Measurements from ENCODE around the gene LSM4. TPM values are rescaled to one million over a fixed set of nuclear protein-coding genes. Genes with fewer than 3 reads are reported as not detected.

The LSM4 gene
- total RNA-seq, 2 experiments from 2014 or later, result 385 to 395 TPM

- ChIA-PET POLR2A (interaction anchor here (2.6 to 6.5 kb wide), 3 partner anchors 10 to 14 kb away, joined by 33 to 281 read pairs (median 54); partner anchors contain the start of gene JUND), CTCF (interaction anchor here (0.5 to 6.6 kb wide), 6 partner anchors 11 to 37 kb away, joined by 3 to 137 read pairs (median 7); partner anchors contain the start of gene JUND)
These were observed 31.8 kb downstream of the LSM4 start for GRCh38 chr19:18291019-18291524.

GRCh38 chr19:18290302-18291018 is 32.4 kb downstream of the LSM4 start:
- ChIA-PET CTCF (interaction anchor here (0.5 to 6.6 kb wide), 6 partner anchors 11 to 38 kb away, joined by 3 to 137 read pairs (median 7); partner anchors contain the start of gene JUND), POLR2A (interaction anchor here (0.8 to 6.5 kb wide), 4 partner anchors 10 to 125 kb away, joined by 3 to 281 read pairs (median 18); partner anchors contain the start of genes JUND and LSM4)

GRCh38 chr19:18289471-18290301 is 33.2 kb downstream of the LSM4 start:
- POLR2A ChIA-PET, result interaction anchor here (0.6 to 6.5 kb wide), 6 partner anchors 9 to 126 kb away, joined by 3 to 281 read pairs (median 11); partner anchors contain the start of genes JUND and LSM4
- CTCF ChIA-PET, result interaction anchor here (0.6 to 6.6 kb wide), 7 partner anchors 10 to 357 kb away, joined by 3 to 137 read pairs (median 7); partner anchors contain the start of genes CCDC124 and JUND

- ChIA-PET CTCF (interaction anchor here (0.6 to 6.6 kb wide), 3 partner anchors 8 to 103 kb away, joined by 3 to 137 read pairs (median 5); partner anchors contain the start of gene JUND), POLR2A (interaction anchor here (0.9 to 6.5 kb wide), 3 partner anchors 7 to 17 kb away, joined by 17 to 281 read pairs (median 33); partner anchors contain the start of gene JUND)
These were observed 34.8 kb downstream of the LSM4 start for GRCh38 chr19:18287836-18288772.

GRCh38 chr19:18286973-18287635 is 35.8 kb downstream of the LSM4 start:
- CTCF ChIA-PET, result interaction anchor here (0.6 kb wide), 1 partner anchor 11 kb away, joined by 3 read pairs; no protein-coding TSS in a partner anchor

GRCh38 chr19:18284712-18285360 is 38.0 kb downstream of the LSM4 start:
- ChIA-PET CTCF (interaction anchor here (1.4 to 1.7 kb wide), 2 partner anchors 20 to 22 kb away, joined by 4 to 8 read pairs; no protein-coding TSS in a partner anchor), POLR2A (interaction anchor here (0.7 to 1.2 kb wide), 3 partner anchors 13 to 34 kb away, joined by 3 to 4 read pairs (median 3); no protein-coding TSS in a partner anchor)

More at GRCh38 chr19:18286973-18287635, 35.8 kb downstream of the LSM4 start:
- POLR2A ChIA-PET, result no interaction called here

- ChIA-PET CTCF (interaction anchor here (7.4 to 7.5 kb wide), 2 partner anchors 8 to 20 kb away, joined by 116 to 137 read pairs; no protein-coding TSS in a partner anchor), POLR2A (interaction anchor here (6.1 to 6.6 kb wide), 2 partner anchors 8 to 19 kb away, joined by 190 to 281 read pairs; no protein-coding TSS in a partner anchor)
These were observed 39.5 kb downstream of the LSM4 start for GRCh38 chr19:18283338-18283737.

GRCh38 chr19:18282788-18283141 is 40.1 kb downstream of the LSM4 start:
- ChIA-PET POLR2A (interaction anchor here (1.7 to 6.6 kb wide), 5 partner anchors 9 to 289 kb away, joined by 5 to 281 read pairs (median 87); partner anchors contain the start of genes LSM4 and UBA52), CTCF (interaction anchor here (1.8 to 8.0 kb wide), 6 partner anchors 9 to 78 kb away, joined by 6 to 155 read pairs (median 126); partner anchors contain the start of genes LSM4 and RAB3A)

GRCh38 chr19:18282021-18282787 is 40.7 kb downstream of the LSM4 start:
- ChIA-PET CTCF (interaction anchor here (1.3 to 8.0 kb wide), 7 partner anchors 9 to 78 kb away, joined by 4 to 155 read pairs (median 116); partner anchors contain the start of genes LSM4 and RAB3A), POLR2A (interaction anchor here (0.5 to 6.6 kb wide), 19 partner anchors 10 to 764 kb away, joined by 3 to 281 read pairs (median 5); partner anchors contain the start of genes LSM4, MPV17L2, PGPEP1 and RAB3A)

- ChIA-PET CTCF (interaction anchor here (1.3 to 8.0 kb wide), 9 partner anchors 10 to 77 kb away, joined by 4 to 155 read pairs (median 30); partner anchors contain the start of genes LSM4, PGPEP1 and RAB3A), POLR2A (interaction anchor here (0.5 to 6.6 kb wide), 24 partner anchors 10 to 763 kb away, joined by 3 to 281 read pairs (median 5); partner anchors contain the start of genes LSM4, MPV17L2, PGPEP1 and RAB3A)
These were observed 41.5 kb downstream of the LSM4 start, which contains the start of gene JUND for GRCh38 chr19:18281082-18282020. Gene JUND, minus strand, starts transcription at chr19:18281622. Its CDS starts 138 bp downstream, at chr19:18281484.

GRCh38 chr19:18280247-18281081 is 42.4 kb downstream of the LSM4 start:
- ChIA-PET CTCF (interaction anchor here (1.0 to 8.0 kb wide), 12 partner anchors 11 to 128 kb away, joined by 3 to 155 read pairs (median 27); partner anchors contain the start of genes LSM4, PGPEP1, PIK3R2 and RAB3A), POLR2A (interaction anchor here (0.6 to 6.6 kb wide), 17 partner anchors 11 to 558 kb away, joined by 3 to 281 read pairs (median 6); partner anchors contain the start of genes LSM4, RAB3A and SSBP4)

- ChIA-PET CTCF (interaction anchor here (0.6 to 8.0 kb wide), 30 partner anchors 11 to 279 kb away, joined by 3 to 155 read pairs (median 6); partner anchors contain the start of genes LSM4, PGPEP1, PIK3R2 and RAB3A), POLR2A (interaction anchor here (0.5 to 6.6 kb wide), 18 partner anchors 10 to 972 kb away, joined by 3 to 281 read pairs (median 6); partner anchors contain the start of genes LSM4, RAB3A and SSBP4)
These were observed 43.2 kb downstream of the LSM4 start for GRCh38 chr19:18279516-18280246.
